ENCODE data around the gene DLG3.

Gene DLG3

GRCh38 chrX:70476934-70477733, 32.5 kb downstream of the DLG3 start:
- Histone ChIP-seq H3K27ac (ENCODE audit: low read depth, low read length) (no peak overlapping the region), H3K9me3 (ENCODE audit: control insufficient read depth, insufficient read depth, low read length) (no peaks in the 10 kb centered on the region), H3K9me2 (replicated peaks; ENCODE audit: control insufficient read depth, low read length) (no peaks in the 10 kb centered on the region), H3K36me3 (ENCODE audit: control insufficient read depth, low read length) (no peaks in the 10 kb centered on the region), H3K4me3 (ENCODE audit: low read length) (no peak overlapping the region), H4K20me1 (ENCODE audit: control insufficient read depth, insufficient read depth, low read depth, low read length) (no peaks in the 10 kb centered on the region), H3K79me2 (ENCODE audit: control insufficient read depth, low read length) (no peaks in the 10 kb centered on the region), H3K4me1 (ENCODE audit: control insufficient read depth, low read length) (peaks cover 4% of the 10 kb centered on the region), H3K27me3 (ENCODE audit: control insufficient read depth, low read length) (no peaks in the 10 kb centered on the region), H3K4me2 (ENCODE audit: low read length) (no peak overlapping the region), H3F3A (ENCODE audit: control insufficient read depth, insufficient read depth) (no peaks in the 10 kb centered on the region)
- TF ChIP-seq CTCF (IDR thresholded peaks at IDR 0.05; ENCODE audit: low read depth, low read length, poor library complexity, severe bottlenecking) (no peak), EZH2phosphoT487 (IDR thresholded peaks at IDR 0.05; ENCODE audit: borderline replicate concordance, low read length) (no peak)

GRCh38 chrX:70477734-70478075, 33.1 kb downstream of the DLG3 start:
- Histone ChIP-seq H3F3A (ENCODE audit: control insufficient read depth, insufficient read depth) (no peaks in the 10 kb centered on the region), H3K36me3 (ENCODE audit: control insufficient read depth, low read length) (no peaks in the 10 kb centered on the region), H3K9me2 (replicated peaks; ENCODE audit: control insufficient read depth, low read length) (no peaks in the 10 kb centered on the region), H3K4me2 (ENCODE audit: low read length) (no peak overlapping the region), H3K9me3 (ENCODE audit: control insufficient read depth, insufficient read depth, low read length) (no peaks in the 10 kb centered on the region), H3K79me2 (ENCODE audit: control insufficient read depth, low read length) (no peaks in the 10 kb centered on the region), H3K4me3 (ENCODE audit: low read length) (no peak overlapping the region), H3K27ac (ENCODE audit: low read depth, low read length) (no peak overlapping the region), H4K20me1 (ENCODE audit: control insufficient read depth, insufficient read depth, low read depth, low read length) (no peaks in the 10 kb centered on the region), H3K4me1 (ENCODE audit: control insufficient read depth, low read length) (peaks cover 4% of the 10 kb centered on the region), H3K27me3 (ENCODE audit: control insufficient read depth, low read length) (no peaks in the 10 kb centered on the region)
- TF ChIP-seq EZH2phosphoT487 (IDR thresholded peaks at IDR 0.05; ENCODE audit: borderline replicate concordance, low read length) (no peak), CTCF (IDR thresholded peaks at IDR 0.05; ENCODE audit: low read depth, low read length, poor library complexity, severe bottlenecking) (no peak)

GRCh38 chrX:70478526-70479245, 34.1 kb downstream of the DLG3 start:
- Histone ChIP-seq H4K20me1 (ENCODE audit: control insufficient read depth, insufficient read depth, low read depth, low read length) (no peaks in the 10 kb centered on the region), H3F3A (ENCODE audit: control insufficient read depth, insufficient read depth) (no peaks in the 10 kb centered on the region), H3K4me2 (ENCODE audit: low read length) (no peak overlapping the region), H3K9me2 (replicated peaks; ENCODE audit: control insufficient read depth, low read length) (no peaks in the 10 kb centered on the region), H3K27me3 (ENCODE audit: control insufficient read depth, low read length) (no peaks in the 10 kb centered on the region), H3K36me3 (ENCODE audit: control insufficient read depth, low read length) (no peaks in the 10 kb centered on the region), H3K4me1 (ENCODE audit: control insufficient read depth, low read length) (peaks cover 4% of the 10 kb centered on the region), H3K4me3 (ENCODE audit: low read length) (no peak overlapping the region), H3K9me3 (ENCODE audit: control insufficient read depth, insufficient read depth, low read length) (no peaks in the 10 kb centered on the region), H3K27ac (ENCODE audit: low read depth, low read length) (no peak overlapping the region), H3K79me2 (ENCODE audit: control insufficient read depth, low read length) (no peaks in the 10 kb centered on the region)
- no peak for TF ChIP-seq CTCF (IDR thresholded peaks at IDR 0.05; ENCODE audit: low read depth, low read length, poor library complexity, severe bottlenecking)
- TF ChIP-seq EZH2phosphoT487 (IDR thresholded peaks at IDR 0.05; ENCODE audit: borderline replicate concordance, low read length): no peak
